ENCODE measurements around the gene MSI2. TPM values are rescaled to one million over a fixed set of nuclear protein-coding genes. Genes with fewer than 3 reads are reported as not detected.

The MSI2 gene
- total RNA-seq, 1 experiment from 2014 or later = 76.6 TPM

- Histone ChIP-seq H3K27ac (no peak overlapping the region), H3K4me3 (no peak overlapping the region), H3K27me3 (no peaks in the 10 kb centered on the region)
Measured at GRCh38 chr17:57671667-57672632, 415.6 kb downstream of the MSI2 start.

GRCh38 chr17:57672971-57673370 is 416.6 kb downstream of the MSI2 start:
- no peak overlapping the region for H3K4me3 ChIP-seq
- no peak for DNase-seq
- no peaks in the 10 kb centered on the region for H3K9me3 ChIP-seq (replicated peaks)
- H3K27ac ChIP-seq = no peak overlapping the region
- H3K27me3 ChIP-seq = no peaks in the 10 kb centered on the region
- no peaks in the 10 kb centered on the region for H3K36me3 ChIP-seq
- 0 out of 2 replicates have a peak, but pooled peaks cover 3% of the 10 kb centered on the region for H3K4me1 ChIP-seq

More at GRCh38 chr17:57671667-57672632, 415.6 kb downstream of the MSI2 start:
- Histone ChIP-seq H3K4me1 (0 out of 2 replicates have a peak, but pooled peaks cover 3% of the 10 kb centered on the region), H3K9me3 (replicated peaks) (no peaks in the 10 kb centered on the region), H3K36me3 (no peaks in the 10 kb centered on the region)
- DNase-seq = peak; percentile 75 to 85

GRCh38 chr17:57674894-57675293 is 418.6 kb downstream of the MSI2 start:
- no peak for DNase-seq
- H3K4me3 ChIP-seq = no peak overlapping the region
- H3K27me3 ChIP-seq = no peaks in the 10 kb centered on the region
- H3K4me1 ChIP-seq = 0 out of 2 replicates have a peak, but pooled peaks cover 3% of the 10 kb centered on the region
- no peaks in the 10 kb centered on the region; the same call in 1 of the 2 replicates for H3K36me3 ChIP-seq
- no peak overlapping the region for H3K27ac ChIP-seq
- H3K9me3 ChIP-seq (replicated peaks) = no peaks in the 10 kb centered on the region

GRCh38 chr17:57675427-57676387 is 419.4 kb downstream of the MSI2 start:
- Histone ChIP-seq H3K9me3 (replicated peaks) (no peaks in the 10 kb centered on the region), H3K27me3 (no peaks in the 10 kb centered on the region), H3K4me1 (0 out of 2 replicates have a peak, but pooled peaks cover 3% of the 10 kb centered on the region), H3K27ac (no peak overlapping the region), H3K36me3 (peaks cover 3% of the 10 kb centered on the region; the same call in 1 of the 2 replicates), H3K4me3 (no peak overlapping the region)
- DNase-seq = no peak

- Histone ChIP-seq H3K4me1 (0 out of 2 replicates have a peak, but pooled peaks cover 3% of the 10 kb centered on the region), H3K27me3 (no peaks in the 10 kb centered on the region), H3K36me3 (peaks cover 3% of the 10 kb centered on the region; the same call in 1 of the 2 replicates), H3K4me3 (no peak overlapping the region), H3K9me3 (replicated peaks) (no peaks in the 10 kb centered on the region), H3K27ac (no peak overlapping the region)
- no peak for DNase-seq
Measured at GRCh38 chr17:57676543-57676942, 420.2 kb downstream of the MSI2 start.

GRCh38 chr17:57677301-57677700 is 421.0 kb downstream of the MSI2 start:
- DNase-seq = no peak
- no peaks in the 10 kb centered on the region for H3K4me1 ChIP-seq
- no peak overlapping the region for H3K4me3 ChIP-seq
- no peak overlapping the region for H3K27ac ChIP-seq
- no peaks in the 10 kb centered on the region for H3K27me3 ChIP-seq
- H3K36me3 ChIP-seq = peaks cover 3% of the 10 kb centered on the region; the same call in 1 of the 2 replicates
- H3K9me3 ChIP-seq (replicated peaks) = no peaks in the 10 kb centered on the region

- H3K36me3 ChIP-seq = peaks cover 3% of the 10 kb centered on the region; the same call in 1 of the 2 replicates
- H3K4me3 ChIP-seq = no peak overlapping the region
- no peak for DNase-seq
- H3K27me3 ChIP-seq = no peaks in the 10 kb centered on the region
- no peaks in the 10 kb centered on the region for H3K9me3 ChIP-seq (replicated peaks)
- no peaks in the 10 kb centered on the region for H3K4me1 ChIP-seq
- no peak overlapping the region for H3K27ac ChIP-seq
Measured at GRCh38 chr17:57677858-57678257, 421.5 kb downstream of the MSI2 start.

GRCh38 chr17:57678393-57678792 is 422.1 kb downstream of the MSI2 start:
- DNase-seq = no peak
- Histone ChIP-seq H3K36me3 (peaks cover 3% of the 10 kb centered on the region; the same call in 1 of the 2 replicates), H3K9me3 (replicated peaks) (no peaks in the 10 kb centered on the region), H3K27ac (no peak overlapping the region), H3K4me3 (no peak overlapping the region), H3K4me1 (no peaks in the 10 kb centered on the region), H3K27me3 (no peaks in the 10 kb centered on the region)

- no peaks in the 10 kb centered on the region for H3K9me3 ChIP-seq (replicated peaks)
- H3K27ac ChIP-seq = no peak overlapping the region
- H3K4me1 ChIP-seq = no peaks in the 10 kb centered on the region
- H3K27me3 ChIP-seq = no peaks in the 10 kb centered on the region
- peaks cover 3% of the 10 kb centered on the region; the same call in 1 of the 2 replicates for H3K36me3 ChIP-seq
- no peak overlapping the region for H3K4me3 ChIP-seq
- DNase-seq = no peak
Measured at GRCh38 chr17:57679356-57679755, 423.0 kb downstream of the MSI2 start.

GRCh38 chr17:57679906-57680695 is 423.8 kb downstream of the MSI2 start:
- Histone ChIP-seq H3K27me3 (no peaks in the 10 kb centered on the region), H3K27ac (no peak overlapping the region), H3K4me1 (no peaks in the 10 kb centered on the region), H3K4me3 (no peak overlapping the region), H3K9me3 (replicated peaks) (no peaks in the 10 kb centered on the region), H3K36me3 (peaks cover 3% of the 10 kb centered on the region; the same call in 1 of the 2 replicates)
- peak in 1 of 2 experiments; percentile 28 for DNase-seq

- H3K9me3 ChIP-seq (replicated peaks) = no peaks in the 10 kb centered on the region
- H3K27ac ChIP-seq = no peak overlapping the region
- no peaks in the 10 kb centered on the region for H3K4me1 ChIP-seq
- H3K4me3 ChIP-seq = no peak overlapping the region
- peaks cover 3% of the 10 kb centered on the region; the same call in 1 of the 2 replicates for H3K36me3 ChIP-seq
- H3K27me3 ChIP-seq = no peaks in the 10 kb centered on the region
- DNase-seq = no peak
Measured at GRCh38 chr17:57682701-57683100, 426.4 kb downstream of the MSI2 start.

GRCh38 chr17:57684711-57685498 is 428.6 kb downstream of the MSI2 start:
- no peak for DNase-seq
- H3K36me3 ChIP-seq = peaks cover 3% of the 10 kb centered on the region; the same call in 1 of the 2 replicates
- H3K27me3 ChIP-seq = no peaks in the 10 kb centered on the region
- H3K9me3 ChIP-seq (replicated peaks) = no peaks in the 10 kb centered on the region
- H3K4me3 ChIP-seq = no peak overlapping the region
- no peak overlapping the region for H3K27ac ChIP-seq
- H3K4me1 ChIP-seq = no peaks in the 10 kb centered on the region

GRCh38 chr17:57685499-57686132 is 429.3 kb downstream of the MSI2 start:
- H3K4me3 ChIP-seq = no peak overlapping the region
- no peaks in the 10 kb centered on the region for H3K27me3 ChIP-seq
- H3K4me1 ChIP-seq = no peaks in the 10 kb centered on the region
- H3K27ac ChIP-seq = no peak overlapping the region
- H3K9me3 ChIP-seq (replicated peaks) = no peaks in the 10 kb centered on the region
- no peaks in the 10 kb centered on the region for H3K36me3 ChIP-seq
- no peak for DNase-seq

Measured in SJCRH30 (cell line).